GM23248 (cell line): ENCODE measurements around the gene SDHAF3.

Experiments used
- EZH2 ChIP-seq: fragments of 200-600 bp; sonication (generic); IDR thresholded peaks from 2 replicates; pipeline ENCODE4 v1.6.1; 2018; ENCODE audit warnings: antibody characterized with exemption, mild to moderate bottlenecking; ENCODE audit not compliant: insufficient read depth, poor library complexity, severe bottlenecking
- EZH2phosphoT487 ChIP-seq: fragments of 200-600 bp; sonication (generic); IDR thresholded peaks from 2 replicates; pipeline ENCODE4 v1.6.1; 2018; ENCODE audit warnings: antibody characterized with exemption, moderate library complexity, mild to moderate bottlenecking, low read depth; ENCODE audit not compliant: insufficient read depth

GRCh38 chr7:97187067-97187466 lies 69.6 kb downstream of the SDHAF3 start:
- TF ChIP-seq EZH2 (no peak), EZH2phosphoT487 (no peak)
